Right atrium auricular region (tissue), 2 donors: ENCODE measurements around the gene ATP6V1D. TPM values are rescaled to one million over a fixed set of nuclear protein-coding genes. Genes with fewer than 3 reads are reported as not detected.
"Not testable (repeated sequence)": the region's sequence is repeated elsewhere in the genome, so short reads cannot be mapped to it uniquely, and the experiment has no call there.

Experiments
- DNase-seq: peaks from one replicate; pipeline ENCODE4 v3.0.0-alpha.2; 2019; ENCODE audit warnings: low spot score
- H3K27ac ChIP-seq, 2 donors: fragments of 200-600 bp; sonication (generic); 1 replicate in 1 of 2; 2 replicates in 1 of 2; pipeline ENCODE4 v1.5.1; 2016 to 2019
- H3K27me3 ChIP-seq, 2 donors: fragments of 200-600 bp; sonication (generic); one replicate each; pipeline versions ENCODE4 v1.5.1 to v1.6.0; 2017 to 2019
- H3K36me3 ChIP-seq: fragments of 200-600 bp; sonication (generic); one replicate; pipeline ENCODE4 v1.5.1; 2016
- H3K4me1 ChIP-seq, 2 donors: fragments of 200-600 bp; sonication (generic); one replicate each; pipeline versions ENCODE4 v1.5.1 to v1.6.0; 2017 to 2019
- H3K4me3 ChIP-seq, 2 donors: fragments of 200-600 bp; sonication (generic); 1 replicate in 1 of 2; 2 replicates in 1 of 2; pipeline ENCODE4 v1.5.1; 2017 to 2019; ENCODE audit warnings: mild to moderate bottlenecking in 1 of 2, moderate library complexity in 1 of 2
- H3K9me3 ChIP-seq, 2 donors: fragments of 200-600 bp; sonication (generic); one replicate each; pipeline ENCODE4 v1.5.1; 2019
- total RNA-seq, 2 donors: library from RNA; depleted of rRNA; stranded (reverse); fragments of >200 nt; gene quantifications; one replicate each; pipeline ENCODE4 v1.1.0, GENCODE V29; 2016
- TF ChIP-seq, protein P1 (sequence below), 2 donors: fragments of 200-600 bp; sonication (generic); IDR thresholded peaks; one replicate each; pipeline ENCODE4 v1.5.1; 2019; ENCODE audit warnings: antibody characterized with exemption in 2 of 2

The ATP6V1D gene
- total RNA-seq, 2 donors from 2014 or later, result 84.4 to 161 TPM

DNA sequence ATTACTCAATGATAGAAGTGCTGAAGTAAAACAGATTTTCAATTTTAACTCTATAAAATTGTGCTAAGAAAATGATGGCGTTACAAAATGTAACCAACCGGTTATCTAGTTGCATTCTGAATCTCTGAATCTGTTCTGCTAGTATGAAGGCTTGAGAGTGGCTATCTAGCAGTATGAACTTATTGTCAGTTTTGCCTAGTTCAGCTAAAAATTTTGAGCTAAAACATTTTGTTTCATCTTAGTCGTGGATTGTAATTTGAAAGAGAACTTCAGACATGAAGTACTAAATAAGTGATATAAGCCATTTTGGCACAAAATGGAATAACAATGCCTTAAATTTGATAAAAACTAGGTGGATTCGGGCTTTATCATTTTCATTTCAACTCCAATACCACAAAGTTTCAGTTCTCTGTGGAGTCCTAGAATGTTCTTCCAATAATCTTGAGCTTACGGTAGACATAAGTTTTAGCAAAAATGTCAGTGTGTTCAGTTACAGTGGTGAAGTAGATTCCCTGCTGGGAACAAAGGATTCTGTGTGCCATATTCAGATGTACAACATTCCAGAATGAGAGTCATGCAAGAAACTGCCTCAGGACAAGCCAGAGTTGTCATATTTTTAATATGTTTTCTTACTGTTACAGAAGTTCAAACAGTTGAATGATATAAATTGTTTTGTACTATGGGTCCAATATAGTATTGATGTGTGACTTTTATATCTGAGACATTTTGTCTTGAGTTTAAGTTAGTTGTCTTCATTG is 28.1 kb downstream of the ATP6V1D start:
- Histone ChIP-seq H3K4me1 (no peaks in the 10 kb centered on the region), H3K4me3 (no peak overlapping the region), H3K36me3 (peaks cover 39% of the 10 kb centered on the region), H3K27ac (no peak overlapping the region), H3K27me3 (no peaks in the 10 kb centered on the region), H3K9me3 (no peaks in the 10 kb centered on the region)
- DNase-seq, result no peak
- TF ChIP-seq, protein P1, sequence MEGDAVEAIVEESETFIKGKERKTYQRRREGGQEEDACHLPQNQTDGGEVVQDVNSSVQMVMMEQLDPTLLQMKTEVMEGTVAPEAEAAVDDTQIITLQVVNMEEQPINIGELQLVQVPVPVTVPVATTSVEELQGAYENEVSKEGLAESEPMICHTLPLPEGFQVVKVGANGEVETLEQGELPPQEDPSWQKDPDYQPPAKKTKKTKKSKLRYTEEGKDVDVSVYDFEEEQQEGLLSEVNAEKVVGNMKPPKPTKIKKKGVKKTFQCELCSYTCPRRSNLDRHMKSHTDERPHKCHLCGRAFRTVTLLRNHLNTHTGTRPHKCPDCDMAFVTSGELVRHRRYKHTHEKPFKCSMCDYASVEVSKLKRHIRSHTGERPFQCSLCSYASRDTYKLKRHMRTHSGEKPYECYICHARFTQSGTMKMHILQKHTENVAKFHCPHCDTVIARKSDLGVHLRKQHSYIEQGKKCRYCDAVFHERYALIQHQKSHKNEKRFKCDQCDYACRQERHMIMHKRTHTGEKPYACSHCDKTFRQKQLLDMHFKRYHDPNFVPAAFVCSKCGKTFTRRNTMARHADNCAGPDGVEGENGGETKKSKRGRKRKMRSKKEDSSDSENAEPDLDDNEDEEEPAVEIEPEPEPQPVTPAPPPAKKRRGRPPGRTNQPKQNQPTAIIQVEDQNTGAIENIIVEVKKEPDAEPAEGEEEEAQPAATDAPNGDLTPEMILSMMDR (IDR thresholded peaks at IDR 0.05), result no peak

DNA sequence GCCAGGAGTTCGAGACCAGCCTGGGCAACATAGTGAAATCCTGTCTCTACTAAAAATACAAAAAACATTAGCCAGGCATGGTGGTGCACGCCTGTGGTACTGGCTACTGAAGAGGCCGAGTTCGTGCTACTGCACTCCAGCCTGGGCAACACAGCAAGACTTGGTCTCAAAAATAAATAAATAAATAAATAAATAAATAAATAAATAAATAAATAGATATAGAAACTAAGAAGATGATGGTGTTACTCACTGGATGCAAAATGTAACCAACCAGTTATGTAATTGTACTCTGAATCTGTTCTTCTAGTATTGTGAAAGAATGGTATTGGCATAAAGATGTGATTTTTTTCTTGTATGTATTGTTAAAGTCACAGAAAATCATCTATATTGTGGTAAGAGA is 29.9 kb downstream of the ATP6V1D start:
- not testable (repeated sequence) for H3K4me1 ChIP-seq, DNase-seq, H3K4me3 ChIP-seq, H3K27me3 ChIP-seq, H3K27ac ChIP-seq, H3K9me3 ChIP-seq
- peaks cover 36% of the 10 kb centered on the region for H3K36me3 ChIP-seq

DNA sequence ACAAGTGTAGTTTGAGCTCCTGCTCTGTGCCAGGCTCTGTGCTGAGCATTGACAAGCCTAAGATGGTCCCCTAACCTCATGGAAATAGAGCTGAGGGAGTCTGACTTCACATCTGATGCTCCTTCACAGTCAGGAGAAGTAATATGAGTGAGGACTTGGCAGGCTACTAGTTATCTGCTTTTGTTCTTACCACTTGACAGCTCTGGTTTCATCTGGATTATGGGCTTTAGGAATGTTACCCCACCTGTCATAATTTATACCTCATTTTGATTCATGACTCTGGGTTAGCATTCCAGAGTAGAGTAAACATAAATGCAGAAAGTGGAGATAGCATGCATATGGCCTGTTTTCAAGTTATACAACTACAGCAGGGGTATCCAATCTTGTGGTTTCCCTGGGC is 40.5 kb downstream of the ATP6V1D start:
- DNase-seq, result no peak
- H3K9me3 ChIP-seq, result no peaks in the 10 kb centered on the region
- no peaks in the 10 kb centered on the region for H3K27me3 ChIP-seq
- H3K4me1 ChIP-seq, result no peaks in the 10 kb centered on the region
- TF ChIP-seq, protein P1 (IDR thresholded peaks at IDR 0.05), result no peak
- no peak overlapping the region for H3K27ac ChIP-seq
- H3K36me3 ChIP-seq, result peaks cover 39% of the 10 kb centered on the region
- no peak overlapping the region for H3K4me3 ChIP-seq

DNA sequence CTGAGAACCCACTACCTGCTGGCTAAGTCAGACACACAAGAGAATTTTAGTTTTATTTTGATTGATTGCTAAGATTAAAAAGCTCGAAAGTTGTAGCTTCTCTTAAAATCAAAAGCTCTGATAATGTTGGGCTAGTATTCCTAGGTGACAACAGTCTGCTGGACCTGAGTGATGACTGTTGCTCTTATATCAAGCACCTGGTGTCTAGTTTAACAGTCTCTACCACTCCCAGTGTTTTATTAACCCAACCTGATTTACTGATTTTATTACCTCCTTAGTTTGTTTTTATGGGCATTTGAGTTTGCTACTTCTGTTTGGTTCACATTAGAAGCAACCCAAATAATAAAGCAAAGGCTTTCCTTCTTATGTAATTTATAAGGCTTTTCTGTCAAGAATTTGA is 41.8 kb downstream of the ATP6V1D start:
- H3K4me1 ChIP-seq, result no peaks in the 10 kb centered on the region
- H3K9me3 ChIP-seq, result no peaks in the 10 kb centered on the region
- DNase-seq, result no peak
- H3K36me3 ChIP-seq, result peaks cover 38% of the 10 kb centered on the region
- no peaks in the 10 kb centered on the region for H3K27me3 ChIP-seq
- TF ChIP-seq, protein P1 (IDR thresholded peaks at IDR 0.05), result no peak
- H3K27ac ChIP-seq, result no peak overlapping the region
- no peak overlapping the region for H3K4me3 ChIP-seq

DNA sequence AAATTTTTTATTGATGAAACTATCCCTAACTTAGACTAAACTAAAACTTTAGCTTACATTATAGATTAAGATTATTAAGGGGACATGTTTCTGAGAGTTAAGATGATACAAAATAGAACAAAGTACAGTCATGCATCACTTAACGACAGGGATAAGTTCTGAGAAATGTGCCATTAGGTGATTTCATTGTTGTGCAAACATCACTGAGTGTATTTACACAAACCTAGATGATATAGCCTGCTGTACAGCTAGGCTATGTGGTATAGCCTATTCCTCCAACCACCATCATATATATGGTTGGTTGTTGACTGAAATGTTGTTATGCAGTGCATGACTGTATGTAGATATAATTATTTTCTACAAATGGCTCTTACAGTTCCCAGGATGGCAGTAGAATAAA is 46.5 kb downstream of the ATP6V1D start:
- H3K4me3 ChIP-seq, result no peak overlapping the region
- H3K36me3 ChIP-seq, result peaks cover 14% of the 10 kb centered on the region
- H3K27me3 ChIP-seq, result no peaks in the 10 kb centered on the region
- DNase-seq, result no peak
- no peaks in the 10 kb centered on the region for H3K4me1 ChIP-seq
- H3K27ac ChIP-seq, result no peak overlapping the region
- TF ChIP-seq, protein P1 (IDR thresholded peaks at IDR 0.05), result no peak
- H3K9me3 ChIP-seq, result no peaks in the 10 kb centered on the region

DNA sequence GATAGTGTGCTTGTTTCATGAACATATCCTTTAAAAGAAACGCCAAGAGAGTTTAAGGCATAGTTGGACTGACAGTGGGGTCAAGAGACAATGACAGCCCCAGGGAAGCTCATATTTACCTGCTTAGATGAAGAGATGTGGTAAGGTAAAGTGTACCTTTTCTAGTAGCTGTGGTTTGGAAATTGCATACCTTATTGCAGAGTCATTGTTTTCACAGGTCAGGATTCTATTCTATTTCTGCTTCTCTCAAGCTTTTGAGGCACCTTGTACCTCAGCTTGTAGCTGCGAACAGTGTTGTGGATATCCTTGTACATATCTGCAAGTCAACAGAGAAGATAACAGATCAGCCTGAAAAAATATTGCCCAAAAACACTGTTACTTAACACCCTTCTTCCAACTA is 47.7 kb downstream of the ATP6V1D start:
- no peak overlapping the region for H3K27ac ChIP-seq
- H3K27me3 ChIP-seq, result no peaks in the 10 kb centered on the region
- no peaks in the 10 kb centered on the region for H3K9me3 ChIP-seq
- TF ChIP-seq, protein P1 (IDR thresholded peaks at IDR 0.05), result no peak
- no peak overlapping the region for H3K4me3 ChIP-seq
- H3K36me3 ChIP-seq, result peaks cover 8% of the 10 kb centered on the region
- DNase-seq, result no peak
- H3K4me1 ChIP-seq, result no peaks in the 10 kb centered on the region

Other genes starting within 250 kb of the ATP6V1D start
- gene GARIN2, start 170.4 kb downstream of the ATP6V1D start, total RNA-seq, result not detected
- gene PALS1, start 118.4 kb downstream of the ATP6V1D start, total RNA-seq, result 10 to 100 TPM; 10.3 to 10.7 TPM
- gene EIF2S1, start 524 bp upstream of the ATP6V1D start, total RNA-seq, result 10 to 100 TPM; 64.4 to 75.4 TPM
- 1 to 10 TPM; 1.1 to 2.1 TPM for gene PLEK2, start 52.4 kb upstream of the ATP6V1D start, total RNA-seq
- 1 to 10 TPM; 1.3 to 2.9 TPM for gene TMEM229B, start 128.9 kb upstream of the ATP6V1D start, total RNA-seq
- 1 to 10 TPM; 2.3 to 5.3 TPM for gene PLEKHH1, start 173.5 kb upstream of the ATP6V1D start, total RNA-seq
- 10 to 100 TPM; 13.8 to 15.3 TPM for gene PIGH, start 240.5 kb upstream of the ATP6V1D start, total RNA-seq